Effector memory CD8-positive, alpha-beta T cell (primary cell): ENCODE results near the gene PRRT1B.

ENCODE experiments used
- ATAC-seq: fragments of 150-1000 bp; cut with Tn5 transposase; replicated peaks from 2 replicates; pipeline ENCODE4 v1.10.0; 2021; ENCODE audit warnings: mild to moderate bottlenecking, moderate library complexity
- DNase-seq, 3 experiments: peaks; one replicate each; pipeline ENCODE4 v3.0.0; 2021
- H3K27ac Mint-ChIP-seq, 2 donors: one replicate each; pipeline ENCODE4 v1.8.0; 2022; ENCODE audit warnings: mild to moderate bottlenecking in 2 of 2, mixed read lengths in 2 of 2, moderate library complexity in 2 of 2
- H3K27me3 Mint-ChIP-seq, 2 donors: one replicate each; pipeline ENCODE4 v1.8.0; 2022; ENCODE audit warnings: mixed read lengths in 2 of 2
- H3K36me3 Mint-ChIP-seq: one replicate; pipeline ENCODE4 v1.8.0; 2022; ENCODE audit warnings: mild to moderate bottlenecking, moderate library complexity, mixed read lengths; ENCODE audit not compliant: insufficient read depth
- H3K4me1 Mint-ChIP-seq, 2 donors: one replicate each; pipeline ENCODE4 v1.8.0; 2022; ENCODE audit warnings: low read depth in 2 of 2, mixed read lengths in 2 of 2
- H3K4me3 Mint-ChIP-seq, 2 donors: one replicate each; pipeline ENCODE4 v1.8.0; 2022; ENCODE audit warnings: mild to moderate bottlenecking in 2 of 2, mixed read lengths in 2 of 2, moderate library complexity in 2 of 2
- H3K9me3 Mint-ChIP-seq, 2 donors: one replicate each; pipeline ENCODE4 v1.8.0; 2022; ENCODE audit warnings: mixed read lengths in 2 of 2
- total RNA-seq, 9 experiments: gene quantifications; one replicate each; lab custom pipeline; 2026; lab: John Stamatoyannopoulos, UW

The PRRT1B gene
- 0 reads per million in 9 experiments for total RNA-seq

- H3K27me3 Mint-ChIP-seq = peaks cover 39 to 43% of the 10 kb centered on the region in 2 donors
- H3K9me3 Mint-ChIP-seq = peaks cover 0 to 2% of the 10 kb centered on the region in 2 donors
- peak within 1 kb of the TSS in 1 of 2 donors; percentile 24 for H3K27ac Mint-ChIP-seq
- peak within 1 kb of the TSS; percentile 52 to 72 for H3K4me3 Mint-ChIP-seq
- H3K4me1 Mint-ChIP-seq = peaks cover 15 to 19% of the 10 kb centered on the region in 2 donors
- ATAC-seq (no peak), DNase-seq (no peak)
- H3K36me3 Mint-ChIP-seq = peaks cover 3% of the 10 kb centered on the region
These were observed at the start of gene PRRT1B for GRCh38 chr9:131545003-131545785. Gene PRRT1B, plus strand, starts transcription at chr9:131545523. Its CDS starts 93 bp downstream, at chr9:131545616.

GRCh38 chr9:131495785-131496184 is 49.5 kb upstream of the PRRT1B start:
- no peaks in the 10 kb centered on the region for H3K27me3 Mint-ChIP-seq
- H3K4me3 Mint-ChIP-seq = no peak overlapping the region
- DNase-seq = no peak
- H3K36me3 Mint-ChIP-seq = peaks cover 78% of the 10 kb centered on the region
- ATAC-seq = no peak
- H3K27ac Mint-ChIP-seq = peak overlapping the region in 1 of 2 donors; percentile 44
- H3K9me3 Mint-ChIP-seq = no peaks in the 10 kb centered on the region
- peaks cover 25 to 28% of the 10 kb centered on the region in 2 donors for H3K4me1 Mint-ChIP-seq

GRCh38 chr9:131496844-131497405 is 48.4 kb upstream of the PRRT1B start:
- Mint-ChIP-seq H3K36me3 (peaks cover 78% of the 10 kb centered on the region), H3K4me3 (no peak overlapping the region), H3K27ac (peak overlapping the region; percentile 49 to 93), H3K9me3 (no peaks in the 10 kb centered on the region), H3K4me1 (peaks cover 32 to 35% of the 10 kb centered on the region in 2 donors), H3K27me3 (no peaks in the 10 kb centered on the region)
- DNase-seq (no peak), ATAC-seq (no peak)

- Mint-ChIP-seq H3K36me3 (peaks cover 79% of the 10 kb centered on the region), H3K27ac (peak overlapping the region; percentile 83 to 93), H3K27me3 (no peaks in the 10 kb centered on the region), H3K4me3 (peak overlapping the region; percentile 94 to 98), H3K4me1 (peaks cover 44 to 48% of the 10 kb centered on the region in 2 donors), H3K9me3 (no peaks in the 10 kb centered on the region)
- ATAC-seq = no peak
- DNase-seq = no peak
These were observed 46.0 kb upstream of the PRRT1B start for GRCh38 chr9:131499254-131499767.

- peaks cover 72% of the 10 kb centered on the region for H3K36me3 Mint-ChIP-seq
- H3K4me1 Mint-ChIP-seq = peaks cover 52 to 54% of the 10 kb centered on the region in 2 donors
These were observed 44.9 kb upstream of the PRRT1B start for GRCh38 chr9:131500377-131500776.

GRCh38 chr9:131500939-131501541 is 44.3 kb upstream of the PRRT1B start:
- peaks cover 66% of the 10 kb centered on the region for H3K36me3 Mint-ChIP-seq
- H3K4me1 Mint-ChIP-seq = peaks cover 52 to 54% of the 10 kb centered on the region in 2 donors
- DNase-seq = peak; percentile 26 to 44 (median 43)

More at GRCh38 chr9:131500377-131500776, 44.9 kb upstream of the PRRT1B start:
- H3K4me3 Mint-ChIP-seq = peak overlapping the region; percentile 94 to 98
- no peaks in the 10 kb centered on the region for H3K9me3 Mint-ChIP-seq
- ATAC-seq (peak; percentile 71), DNase-seq (peak; percentile 63 to 72 (median 71))
- H3K27ac Mint-ChIP-seq = peak overlapping the region; percentile 83 to 93
- H3K27me3 Mint-ChIP-seq = no peaks in the 10 kb centered on the region

GRCh38 chr9:131502781-131503625 is 42.3 kb upstream of the PRRT1B start, which contains the start of gene POMT1:
Gene POMT1, plus strand, starts transcription at chr9:131502918. Its CDS starts 1,301 bp downstream, at chr9:131504219.
- Mint-ChIP-seq H3K4me3 (peak within 1 kb of the TSS; percentile 94 to 98), H3K36me3 (peaks cover 51% of the 10 kb centered on the region), H3K4me1 (peaks cover 47 to 52% of the 10 kb centered on the region in 2 donors), H3K9me3 (no peaks in the 10 kb centered on the region), H3K27me3 (no peaks in the 10 kb centered on the region), H3K27ac (peak within 1 kb of the TSS; percentile 62 to 69)
- peak; percentile 46 for ATAC-seq
- peak; percentile 79 to 86 (median 81) for DNase-seq

More at GRCh38 chr9:131500939-131501541, 44.3 kb upstream of the PRRT1B start:
- peak overlapping the region; percentile 94 to 98 for H3K4me3 Mint-ChIP-seq
- H3K9me3 Mint-ChIP-seq = no peaks in the 10 kb centered on the region
- peak; percentile 58 for ATAC-seq
- H3K27me3 Mint-ChIP-seq = no peaks in the 10 kb centered on the region
- H3K27ac Mint-ChIP-seq = peak overlapping the region; percentile 83 to 93

- Mint-ChIP-seq H3K4me1 (peaks cover 43 to 47% of the 10 kb centered on the region in 2 donors), H3K36me3 (peaks cover 45% of the 10 kb centered on the region), H3K9me3 (no peaks in the 10 kb centered on the region), H3K4me3 (peak overlapping the region; percentile 94 to 98), H3K27ac (peak overlapping the region; percentile 60 to 69), H3K27me3 (no peaks in the 10 kb centered on the region)
- peak; percentile 51 for ATAC-seq
- peak; percentile 40 to 58 (median 48) for DNase-seq
These were observed 41.5 kb upstream of the PRRT1B start for GRCh38 chr9:131503626-131504465.

GRCh38 chr9:131505012-131505411 is 40.3 kb upstream of the PRRT1B start:
- Mint-ChIP-seq H3K36me3 (peaks cover 38% of the 10 kb centered on the region), H3K4me1 (peaks cover 36 to 37% of the 10 kb centered on the region in 2 donors), H3K9me3 (no peaks in the 10 kb centered on the region), H3K27ac (peak overlapping the region in 1 of 2 donors; percentile 41), H3K27me3 (no peaks in the 10 kb centered on the region), H3K4me3 (peak overlapping the region; percentile 49 to 94)
- DNase-seq = no peak
- ATAC-seq = no peak

GRCh38 chr9:131511416-131511815 is 33.9 kb upstream of the PRRT1B start:
- no peak overlapping the region for H3K4me3 Mint-ChIP-seq
- H3K27ac Mint-ChIP-seq = peak overlapping the region in 1 of 2 donors; percentile 20
- ATAC-seq = no peak
- no peaks in the 10 kb centered on the region for H3K9me3 Mint-ChIP-seq
- no peak for DNase-seq
- H3K36me3 Mint-ChIP-seq = peaks cover 33% of the 10 kb centered on the region
- H3K27me3 Mint-ChIP-seq = no peaks in the 10 kb centered on the region
- peaks cover 2 to 6% of the 10 kb centered on the region in 2 donors for H3K4me1 Mint-ChIP-seq

- H3K27ac Mint-ChIP-seq = peak overlapping the region in 1 of 2 donors; percentile 20
- ATAC-seq (no peak), DNase-seq (no peak)
- H3K9me3 Mint-ChIP-seq = no peaks in the 10 kb centered on the region
- H3K4me3 Mint-ChIP-seq = no peak overlapping the region
- H3K36me3 Mint-ChIP-seq = peaks cover 37% of the 10 kb centered on the region
- peaks cover 2 to 6% of the 10 kb centered on the region in 2 donors for H3K4me1 Mint-ChIP-seq
- no peaks in the 10 kb centered on the region for H3K27me3 Mint-ChIP-seq
These were observed 33.4 kb upstream of the PRRT1B start for GRCh38 chr9:131511880-131512279.

GRCh38 chr9:131513177-131513576 is 32.1 kb upstream of the PRRT1B start:
- Mint-ChIP-seq H3K4me3 (no peak overlapping the region), H3K9me3 (no peaks in the 10 kb centered on the region), H3K4me1 (peaks cover 2 to 6% of the 10 kb centered on the region in 2 donors), H3K27ac (no peak overlapping the region), H3K27me3 (no peaks in the 10 kb centered on the region), H3K36me3 (peaks cover 41% of the 10 kb centered on the region)
- ATAC-seq (no peak), DNase-seq (no peak)
